Head of caudate nucleus (tissue), 42 donors: ENCODE data around the gene PARP16.

ENCODE experiments used
- DNase-seq, 42 donors: peaks; one replicate each; pipeline versions ENCODE4 v3.0.0 to v3.0.0-alpha.2; 2020 to 2021; ENCODE audit warnings: mixed read lengths in 7 of 42
- intact Hi-C: fragments of 100-400 bp; cut with DNase I; formaldehyde crosslinking; loops from one replicate; pipeline ENCODE4 v1.15.0; 2022

PARP16 gene

GRCh38 chr15:65289261-65289854 lies 2.7 kb upstream of the PARP16 start:
- intact Hi-C loops, result no loop called here
- no peak for DNase-seq

- intact Hi-C loops, result no loop called here
- peak in 1 of 42 donors; percentile 13 for DNase-seq
Measured at GRCh38 chr15:65287520-65287855, 805 bp upstream of the PARP16 start.

- intact Hi-C loops, result no loop called here
- DNase-seq, result peak in 32 of 42 donors; percentile 13 to 65 (median 36)
Measured at GRCh38 chr15:65286069-65286703, 497 bp downstream of the PARP16 start.

- no peak for DNase-seq
- intact Hi-C loops, result no loop called here
Measured at GRCh38 chr15:65285291-65286068, 1.2 kb downstream of the PARP16 start.

- no peak for DNase-seq
- intact Hi-C loops, result loop anchor here (10.0 kb wide), 1 partner anchor 84 kb away; no protein-coding TSS in a partner anchor
Measured at GRCh38 chr15:65278480-65278879, 8.2 kb downstream of the PARP16 start.

GRCh38 chr15:65277015-65277414 lies 9.7 kb downstream of the PARP16 start:
- DNase-seq, result no peak
- intact Hi-C loops, result loop anchor here (10.0 kb wide), 1 partner anchor 82 kb away; no protein-coding TSS in a partner anchor

GRCh38 chr15:65275728-65276126 lies 11.0 kb downstream of the PARP16 start:
- intact Hi-C loops, result loop anchor here (10.0 kb wide), 1 partner anchor 81 kb away; no protein-coding TSS in a partner anchor
- DNase-seq, result no peak

- DNase-seq, result no peak
- intact Hi-C loops, result loop anchor here (10.0 kb wide), 1 partner anchor 80 kb away; no protein-coding TSS in a partner anchor
Measured at GRCh38 chr15:65275104-65275727, 11.5 kb downstream of the PARP16 start.

- peak; percentile 36 to 88 (median 70) for DNase-seq
- intact Hi-C loops, result loop anchor here (10.0 kb wide), 1 partner anchor 76 kb away; no protein-coding TSS in a partner anchor
Measured at GRCh38 chr15:65270811-65271545, 15.7 kb downstream of the PARP16 start.

GRCh38 chr15:65268411-65268810 lies 18.3 kb downstream of the PARP16 start:
- DNase-seq, result no peak
- intact Hi-C loops, result no loop called here

- no peak for DNase-seq
- intact Hi-C loops, result no loop called here
Measured at GRCh38 chr15:65266469-65266868, 20.2 kb downstream of the PARP16 start.

- intact Hi-C loops, result no loop called here
- no peak for DNase-seq
Measured at GRCh38 chr15:65264863-65265430, 21.7 kb downstream of the PARP16 start.

GRCh38 chr15:65263313-65263712 lies 23.4 kb downstream of the PARP16 start:
- no peak for DNase-seq
- intact Hi-C loops, result no loop called here

GRCh38 chr15:65260968-65261367 lies 25.7 kb downstream of the PARP16 start:
- no peak for DNase-seq
- intact Hi-C loops, result no loop called here

GRCh38 chr15:65259367-65259797 lies 27.3 kb downstream of the PARP16 start:
- no peak for DNase-seq
- intact Hi-C loops, result no loop called here

- DNase-seq, result no peak
- intact Hi-C loops, result no loop called here
Measured at GRCh38 chr15:65258375-65259262, 28.1 kb downstream of the PARP16 start.

GRCh38 chr15:65255486-65256140 lies 31.1 kb downstream of the PARP16 start:
- intact Hi-C loops, result no loop called here
- no peak for DNase-seq
